ENCODE measurements around the gene POLR2I.
"Not testable (repeated sequence)": the region's sequence is repeated elsewhere in the genome, so short reads cannot be mapped to it uniquely, and the experiment has no call there.

The POLR2I gene

GRCh38 chr19:36100476-36100875 lies 14.2 kb downstream of the POLR2I start:
- no peak for DNase-seq (ENCODE audit: low read depth)

DNA sequence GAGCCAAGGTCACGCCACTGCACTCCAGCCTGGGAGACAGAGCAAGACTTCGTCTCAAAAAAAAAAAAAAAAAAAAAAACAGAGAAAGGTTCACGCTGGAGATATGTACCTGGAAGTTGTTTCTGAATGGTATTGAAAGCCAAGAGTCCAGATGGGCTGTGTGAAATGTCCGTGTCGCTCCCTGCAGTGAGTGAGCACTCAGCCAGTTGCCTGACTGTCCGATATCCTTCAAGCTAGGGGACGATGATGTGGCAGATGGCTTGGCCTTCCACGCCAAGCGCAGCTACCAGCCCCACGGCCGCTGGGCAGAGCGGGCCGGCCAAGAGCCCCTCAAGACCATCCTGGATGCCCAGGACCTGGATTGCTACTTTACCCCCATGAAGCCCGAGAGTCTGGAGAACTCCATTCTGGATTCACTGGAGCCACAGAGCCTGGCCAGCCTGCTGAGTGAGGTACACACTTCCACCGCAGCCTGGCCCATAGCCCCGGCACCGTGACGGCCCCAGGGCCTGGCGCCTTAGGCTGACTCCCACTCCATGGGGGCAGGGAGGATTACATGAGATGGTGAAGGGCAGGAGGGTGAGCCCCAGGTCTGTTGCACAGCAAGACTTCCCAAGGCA lies 15.4 kb downstream of the POLR2I start:
- DNase-seq (ENCODE audit: low read depth): no peak

- DNase-seq (ENCODE audit: low read depth): no peak
These were observed 17.6 kb downstream of the POLR2I start for GRCh38 chr19:36097036-36097435.

DNA sequence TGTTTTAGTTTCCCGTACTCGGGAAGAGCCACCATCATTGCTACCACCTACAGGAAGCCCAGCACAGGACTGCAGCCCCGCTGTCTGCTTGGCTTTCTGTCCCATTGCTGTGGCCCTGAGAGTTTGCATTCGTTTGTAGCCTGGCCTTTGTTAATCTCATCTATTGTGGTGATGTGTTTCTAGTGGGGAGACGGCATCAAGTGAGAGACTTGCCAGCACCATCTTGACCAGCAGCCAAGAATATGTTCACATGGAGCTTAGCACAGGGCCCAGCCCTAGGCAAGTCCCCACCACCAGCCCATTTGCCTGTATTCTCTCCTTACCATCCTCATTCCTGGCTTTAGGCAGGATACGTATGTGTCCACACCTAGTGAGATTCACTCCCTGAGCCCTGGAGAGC lies 21.0 kb downstream of the POLR2I start:
- DNase-seq (ENCODE audit: low read depth): no peak

DNA sequence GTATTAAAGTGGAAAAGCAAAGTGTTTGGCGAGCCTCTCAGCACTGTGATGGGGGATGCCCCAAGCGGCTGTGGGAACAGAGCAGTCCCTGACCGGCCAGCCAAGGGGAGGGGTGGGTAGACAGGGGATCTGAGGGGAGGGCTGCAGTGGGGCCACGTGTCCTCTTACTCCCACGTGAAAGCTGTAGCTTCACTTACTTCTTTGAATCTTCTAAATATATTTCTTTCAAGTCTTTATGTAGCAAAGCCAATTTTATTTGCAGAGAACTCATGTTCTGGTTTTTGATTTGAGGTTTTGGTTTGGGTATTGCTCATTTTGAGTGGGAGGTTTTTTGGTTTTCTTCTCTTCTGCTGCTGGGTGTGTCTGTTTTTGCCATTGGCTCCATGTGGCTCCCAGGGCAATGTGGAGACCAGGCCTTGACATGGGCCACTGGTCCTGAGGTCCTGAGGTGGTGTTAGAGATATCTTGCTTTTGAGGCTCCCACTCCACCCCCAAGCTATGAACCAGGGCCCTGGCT lies 21.5 kb downstream of the POLR2I start:
- no peak for DNase-seq (ENCODE audit: low read depth)

- no peak for DNase-seq (ENCODE audit: low read depth)
These were observed 22.1 kb downstream of the POLR2I start for GRCh38 chr19:36092566-36092965.

- no peak for DNase-seq (ENCODE audit: low read depth)
These were observed 23.6 kb downstream of the POLR2I start for GRCh38 chr19:36090910-36091695.

- no peak for DNase-seq (ENCODE audit: low read depth)
These were observed 24.8 kb downstream of the POLR2I start for GRCh38 chr19:36089847-36090246.

- DNase-seq (ENCODE audit: low read depth): no peak
These were observed 28.3 kb downstream of the POLR2I start for GRCh38 chr19:36086326-36086725.

DNA sequence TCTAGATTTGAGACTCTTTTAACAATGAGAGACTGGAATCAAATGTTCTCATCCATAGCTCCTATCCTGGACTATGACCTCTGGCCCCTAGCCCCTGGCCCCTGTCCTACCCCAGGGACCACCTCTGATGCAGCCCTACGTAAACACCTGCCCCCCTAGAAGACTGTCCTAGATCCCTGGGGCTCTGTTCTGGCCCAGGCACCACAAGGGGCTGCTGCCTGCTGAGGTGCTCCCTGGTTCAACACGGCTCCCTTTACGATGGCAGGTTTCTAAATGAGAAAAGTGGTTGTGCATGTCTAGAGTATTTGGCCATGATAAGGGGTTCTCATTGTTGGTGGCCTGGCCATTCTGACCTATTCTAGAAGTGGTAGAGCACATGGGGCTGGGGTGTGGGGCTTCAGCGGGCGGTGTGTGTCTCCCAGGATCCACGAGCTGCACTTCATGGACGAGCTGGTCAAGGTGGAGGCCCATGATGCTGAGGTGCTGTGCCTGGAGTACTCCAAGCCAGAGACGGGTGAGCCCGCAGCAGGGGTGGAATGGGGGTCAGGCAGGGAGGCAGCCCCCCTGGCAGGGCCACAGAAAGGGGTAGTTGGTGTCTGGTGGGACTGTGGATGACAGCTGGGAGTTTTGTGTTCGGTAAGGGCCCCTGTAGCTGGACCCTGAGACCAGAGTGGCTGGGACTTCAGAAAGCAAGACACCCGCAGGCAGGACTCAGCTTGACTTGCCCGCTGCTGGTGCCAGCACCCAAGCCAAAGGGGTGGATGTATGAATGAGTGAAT lies 30.3 kb downstream of the POLR2I start:
- DNase-seq (ENCODE audit: low read depth): no peak

- no peak for DNase-seq (ENCODE audit: low read depth)
These were observed 31.8 kb downstream of the POLR2I start for GRCh38 chr19:36082916-36083315.

DNA sequence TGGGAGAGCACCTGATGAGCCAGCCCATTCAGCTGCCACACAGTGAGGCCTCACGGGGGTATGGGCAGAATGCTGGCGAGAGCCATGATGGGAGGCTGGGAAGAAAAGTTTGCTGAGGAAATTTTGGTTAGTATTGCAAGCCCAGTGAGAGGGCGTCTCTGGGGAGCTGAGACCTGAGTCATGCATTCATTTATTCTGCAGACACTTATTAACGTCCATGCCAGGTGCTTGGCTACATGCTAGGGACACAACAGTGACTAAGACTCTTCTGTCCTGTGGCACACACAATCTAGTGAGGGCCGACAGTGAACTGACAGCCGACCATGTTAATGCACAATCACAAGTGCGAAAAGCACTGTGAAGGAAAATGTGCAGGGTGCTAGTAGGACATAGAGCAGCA lies 32.8 kb downstream of the POLR2I start:
- no peak for DNase-seq (ENCODE audit: low read depth)

GRCh38 chr19:36081385-36081784 lies 33.3 kb downstream of the POLR2I start:
- DNase-seq (ENCODE audit: low read depth): no peak

DNA sequence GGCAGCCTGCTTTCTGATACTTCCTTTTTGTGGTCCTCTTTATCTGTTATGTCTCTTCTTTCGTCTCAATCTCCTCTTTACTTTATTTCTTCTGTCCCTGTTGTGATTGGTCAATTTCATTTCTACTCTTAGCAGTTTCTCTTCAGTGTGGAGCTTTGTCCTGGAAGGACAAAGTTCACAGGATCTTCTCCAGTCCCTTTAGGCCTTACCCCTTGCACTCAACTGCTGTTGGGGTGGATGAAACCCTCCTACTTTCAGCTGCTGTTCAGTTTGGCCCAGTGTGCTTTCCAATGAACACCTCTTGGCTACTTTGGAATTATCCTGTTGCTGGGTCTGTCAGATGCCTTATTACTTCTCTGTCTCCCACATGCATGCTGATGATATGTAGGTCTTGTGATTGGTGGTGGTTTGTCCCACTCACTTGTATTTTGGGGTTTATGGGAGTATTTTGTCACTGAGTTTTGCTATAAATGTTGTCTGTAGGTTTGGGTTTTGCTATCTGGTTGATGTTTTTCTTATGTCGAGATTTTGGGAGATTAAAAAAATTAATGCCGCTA lies 35.2 kb downstream of the POLR2I start:
- no peak for DNase-seq (ENCODE audit: low read depth)

DNA sequence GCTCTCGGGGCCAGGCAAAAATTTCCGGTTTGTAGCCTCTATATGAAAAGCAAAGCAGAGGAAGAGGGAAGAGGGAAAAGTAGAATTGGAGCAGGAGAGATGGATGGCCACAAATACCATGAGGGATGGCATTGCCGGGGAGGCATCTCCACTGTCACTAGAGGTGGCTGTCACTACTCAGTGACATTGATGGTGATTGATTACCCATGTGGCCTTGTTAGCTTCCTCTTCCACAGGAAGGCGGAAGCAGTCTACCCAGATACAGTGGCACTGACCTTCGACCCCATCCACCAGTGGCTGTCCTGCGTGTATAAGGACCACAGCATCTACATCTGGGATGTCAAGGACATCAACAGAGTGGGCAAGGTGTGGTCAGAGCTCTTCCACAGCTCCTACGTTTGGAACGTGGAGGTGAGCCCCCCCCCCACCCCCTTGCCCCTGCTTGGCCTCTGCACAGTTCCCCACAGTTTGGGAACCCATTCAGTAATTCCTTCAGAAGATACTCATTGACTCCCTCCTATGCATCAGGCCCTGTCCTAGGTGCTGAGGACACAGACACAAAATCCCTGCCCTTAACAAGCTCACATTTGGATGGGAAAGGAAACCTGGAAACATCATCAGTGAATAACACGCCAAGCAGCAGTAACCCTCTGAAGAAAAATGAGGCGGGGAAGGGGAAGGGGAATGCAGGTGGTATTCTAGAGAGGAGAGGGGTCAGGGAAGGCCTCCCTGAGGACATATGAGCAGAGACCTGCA lies 41.4 kb downstream of the POLR2I start:
- DNase-seq (ENCODE audit: low read depth): no peak

- no peak for DNase-seq (ENCODE audit: low read depth)
These were observed 42.6 kb downstream of the POLR2I start for GRCh38 chr19:36072081-36072480.

GRCh38 chr19:36068810-36069499 lies 45.7 kb downstream of the POLR2I start:
- DNase-seq (ENCODE audit: low read depth): not testable (repeated sequence)

DNA sequence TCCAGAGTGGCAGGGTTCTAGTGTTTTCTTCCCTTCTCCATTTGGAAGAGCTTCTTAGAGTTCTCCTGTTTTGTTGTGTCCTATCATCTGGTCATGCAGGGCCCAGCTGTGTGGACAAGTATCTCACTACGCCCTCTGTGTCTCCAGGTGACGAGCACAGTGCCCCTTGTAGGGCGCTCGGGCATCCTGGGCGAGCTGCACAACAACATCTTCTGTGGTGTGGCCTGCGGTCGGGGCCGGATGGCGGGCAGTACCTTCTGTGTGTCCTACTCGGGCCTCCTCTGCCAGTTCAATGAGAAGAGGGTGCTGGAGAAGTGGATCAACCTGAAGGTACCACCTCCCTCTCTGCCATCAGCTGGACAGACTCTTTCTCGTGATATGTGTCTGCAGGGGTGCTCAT lies 47.0 kb downstream of the POLR2I start:
- no peak for DNase-seq (ENCODE audit: low read depth)

DNA sequence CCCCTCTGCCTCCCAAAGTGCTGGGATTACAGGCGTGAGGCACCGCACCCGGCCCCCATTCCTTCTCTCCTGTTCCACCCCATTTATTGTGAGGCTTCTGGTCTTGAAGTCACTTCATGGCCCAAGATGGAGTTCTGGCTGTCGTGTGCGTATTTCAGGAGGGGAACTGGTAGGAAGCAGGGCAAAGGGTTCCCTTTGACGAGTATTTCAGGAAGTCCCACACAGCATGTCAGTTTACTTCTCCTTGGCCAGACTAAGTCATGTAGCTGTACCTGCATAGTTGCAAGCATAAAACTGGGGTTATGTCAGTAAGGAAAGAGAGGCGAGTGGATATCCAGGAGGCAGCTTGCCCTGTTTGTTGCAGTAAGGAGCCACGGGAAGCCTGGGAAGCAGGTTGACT lies 49.8 kb downstream of the POLR2I start:
- no peak for DNase-seq (ENCODE audit: low read depth)

Data from CMK (cell line).